ENCODE data around the gene ATP8B3.

Gene ATP8B3

DNA sequence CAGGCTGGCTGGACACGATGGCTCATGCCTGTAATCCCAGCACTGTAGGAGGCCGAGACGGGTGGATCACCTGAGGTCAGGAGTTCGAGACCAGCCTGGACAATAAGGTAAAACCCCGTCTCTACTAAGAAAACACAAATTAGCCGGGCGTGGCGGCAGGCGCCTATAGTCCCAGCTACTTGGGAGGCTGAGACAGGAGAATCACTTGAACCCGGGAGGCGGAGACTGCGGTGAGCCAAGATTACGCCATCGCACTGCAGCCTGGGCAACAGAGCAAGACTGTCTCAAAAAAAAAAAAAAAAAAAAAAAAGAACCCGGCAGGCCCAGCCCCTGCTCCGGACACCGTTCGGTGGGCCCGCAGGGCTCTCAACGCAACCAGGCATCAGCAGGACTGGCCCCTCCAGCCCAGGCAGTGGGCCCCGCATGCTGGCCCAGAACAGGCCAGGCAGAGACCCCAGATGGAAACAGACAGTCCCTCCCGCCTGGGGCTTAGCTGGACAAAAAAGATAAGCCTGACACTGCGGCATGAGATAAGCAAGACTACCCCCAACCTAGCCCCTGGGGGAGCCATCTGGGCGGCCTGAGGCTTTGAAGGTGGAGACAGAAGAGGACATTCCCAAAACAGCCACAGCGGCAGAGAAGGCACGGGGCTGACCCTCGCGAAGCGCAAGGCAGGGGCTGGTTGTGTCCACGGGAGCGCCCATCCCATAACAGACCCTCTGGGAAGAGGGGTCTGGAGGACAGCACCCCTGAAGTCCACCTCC lies 24.6 kb upstream of the ATP8B3 start:
- DNase-seq: no peak

- DNase-seq: no peak
These were observed 21.5 kb upstream of the ATP8B3 start for GRCh38 chr19:1833540-1833939.

GRCh38 chr19:1832046-1832663 lies 20.1 kb upstream of the ATP8B3 start:
- DNase-seq: no peak

DNA sequence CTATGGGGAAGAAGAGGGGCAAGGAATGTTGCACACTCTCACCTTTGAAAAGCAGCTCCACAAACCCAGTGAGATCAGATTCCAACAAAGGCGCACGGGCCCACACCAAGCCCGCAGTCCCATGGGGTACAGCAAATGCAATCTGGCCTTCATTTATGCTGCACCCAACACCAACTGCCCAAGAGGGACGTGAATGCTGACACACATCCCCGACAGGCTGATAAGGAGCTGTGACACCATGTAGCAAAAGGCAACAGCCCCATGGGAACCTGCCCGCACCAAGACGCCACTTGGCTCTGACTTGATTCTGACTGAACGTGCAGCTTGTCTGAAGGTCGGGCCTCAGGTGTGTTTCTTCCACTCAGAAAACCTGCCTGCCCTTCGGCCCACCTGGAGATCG lies 18.9 kb upstream of the ATP8B3 start:
- no peak for DNase-seq

DNA sequence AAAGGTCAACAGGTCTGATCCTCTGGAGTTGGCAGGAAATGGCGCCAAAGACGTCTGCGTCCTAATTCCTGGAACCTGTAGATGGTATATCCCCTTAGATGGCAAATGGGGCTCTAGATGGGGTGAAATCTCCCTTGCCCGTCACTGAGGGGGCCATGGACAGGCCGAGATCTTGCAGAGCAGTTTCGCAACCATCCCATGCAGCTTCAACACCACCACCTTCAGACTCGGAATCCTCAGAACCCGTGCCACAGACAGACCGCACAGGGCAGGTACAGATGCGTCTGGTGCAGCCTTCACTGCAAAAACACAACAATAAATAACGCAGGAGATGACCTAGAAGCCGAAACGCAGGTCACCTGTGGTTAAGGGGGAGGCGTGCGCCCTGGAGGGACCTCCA lies 18.5 kb upstream of the ATP8B3 start:
- no peak for DNase-seq

- no peak for DNase-seq
These were observed 17.9 kb upstream of the ATP8B3 start for GRCh38 chr19:1829958-1830357.

DNA sequence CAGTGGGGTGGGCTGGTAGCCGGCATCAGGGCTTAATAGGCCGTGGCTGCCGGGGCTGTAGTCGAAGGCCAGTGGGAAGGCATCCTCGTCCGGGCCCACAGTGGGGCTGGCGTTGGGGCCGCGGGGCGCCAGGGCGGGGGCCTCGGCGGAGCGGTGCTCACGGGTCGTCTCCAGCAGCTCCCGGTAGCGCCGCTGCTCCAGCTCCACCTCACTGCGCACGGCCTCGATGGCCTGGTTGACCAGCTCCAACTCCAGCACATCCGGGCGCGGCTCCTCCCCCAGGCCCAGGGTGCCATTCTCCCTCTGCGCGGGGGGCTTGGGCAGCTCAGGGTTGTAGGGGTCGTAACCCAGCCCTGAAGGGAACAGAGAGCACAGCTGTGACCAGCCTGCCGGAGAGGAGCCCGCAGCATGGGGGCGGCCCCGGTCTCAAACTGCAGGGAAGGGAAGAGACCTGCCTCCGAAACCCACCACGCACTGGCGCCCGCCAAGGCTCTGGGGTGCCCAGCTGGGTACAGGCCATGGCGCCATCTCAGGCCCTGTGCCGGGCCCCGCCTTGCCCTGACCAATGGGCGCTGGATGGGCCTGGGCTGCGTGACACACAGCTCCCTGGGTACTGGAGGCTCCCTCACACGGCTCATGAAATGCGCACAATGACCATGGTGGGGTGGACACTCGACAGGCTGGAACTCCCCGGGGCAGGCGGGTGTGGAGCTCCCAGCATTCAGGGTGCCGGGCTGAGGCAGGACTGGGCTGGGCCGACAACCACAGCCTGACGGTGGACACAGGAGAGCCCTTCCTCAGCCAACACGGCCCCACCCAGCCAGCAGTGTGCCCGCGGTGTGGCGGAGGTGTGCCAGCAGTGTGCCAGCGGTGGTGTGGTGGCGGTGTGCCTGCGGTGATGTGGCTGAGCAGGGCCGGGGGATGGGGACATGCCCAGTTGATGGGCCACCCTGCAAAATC lies 16.5 kb upstream of the ATP8B3 start:
- DNase-seq: no peak

DNA sequence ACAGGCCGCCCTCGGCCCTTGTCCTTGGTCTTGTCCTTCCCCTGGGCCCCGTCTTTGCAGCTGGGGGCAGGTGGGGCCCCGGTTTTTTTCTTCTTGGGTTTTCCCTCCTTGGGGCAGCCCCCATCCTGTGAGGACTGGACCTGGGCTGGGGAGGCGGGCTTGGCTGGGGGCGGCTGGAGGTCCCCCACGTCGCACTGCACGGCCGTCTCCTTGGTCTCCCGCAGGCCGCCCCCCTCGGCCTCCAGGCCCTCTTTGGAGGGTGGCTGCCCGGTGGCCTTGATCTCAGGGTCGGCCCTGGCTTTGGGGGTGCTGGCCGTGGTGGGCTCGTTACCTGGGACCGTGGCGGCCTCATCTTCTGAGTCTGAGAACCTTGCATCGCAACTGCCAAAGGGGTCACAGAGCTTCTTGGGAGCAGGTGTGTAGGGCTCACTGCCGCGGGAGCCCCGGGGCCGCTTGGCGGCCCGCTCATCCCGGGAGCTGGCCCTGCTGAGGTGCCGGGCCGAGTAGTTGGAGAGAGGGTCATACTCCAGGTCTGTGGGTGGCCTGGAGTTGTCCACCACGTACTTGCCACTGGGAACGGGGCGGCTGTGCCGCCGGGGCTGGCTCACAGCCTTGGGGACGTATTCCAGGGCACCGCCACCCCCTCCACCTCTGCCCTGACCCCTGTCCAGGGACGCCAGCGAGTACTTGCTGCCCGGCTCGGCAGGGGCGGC lies 15.6 kb upstream of the ATP8B3 start:
- no peak for DNase-seq

- DNase-seq: no peak
These were observed 14.8 kb upstream of the ATP8B3 start for GRCh38 chr19:1826557-1827521.

DNA sequence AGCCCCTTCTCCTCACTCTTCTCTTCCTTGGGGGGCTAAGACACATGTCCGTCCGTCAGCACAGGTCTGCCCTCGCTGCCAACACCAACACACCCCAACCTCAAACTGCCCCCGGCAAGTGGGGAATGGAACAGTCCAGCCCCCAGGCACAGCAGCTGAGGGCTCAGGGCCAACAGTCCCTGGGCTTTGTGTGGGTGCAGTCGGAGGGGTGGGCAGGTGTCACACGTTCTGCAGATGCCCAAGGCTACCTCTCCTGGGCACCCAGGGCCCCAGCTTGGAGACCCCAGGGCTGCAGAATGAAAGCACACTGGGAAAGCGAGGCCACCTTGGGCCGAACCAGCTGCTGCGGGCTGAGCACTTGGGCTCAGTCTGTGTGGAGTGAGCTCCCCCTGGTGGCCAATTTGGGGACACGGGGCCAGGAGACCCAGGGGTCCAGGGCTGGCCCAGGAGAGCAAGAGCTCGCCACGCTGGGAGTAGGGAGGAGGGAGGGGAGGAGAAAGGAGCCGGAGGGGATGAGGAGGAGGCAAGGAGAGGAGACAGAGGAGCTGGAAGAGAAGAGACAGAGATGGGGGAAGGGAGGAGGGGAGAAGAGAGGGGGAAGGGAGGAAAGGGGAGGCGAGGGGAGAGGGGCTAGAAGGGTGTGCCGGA lies 14.0 kb upstream of the ATP8B3 start:
- DNase-seq: peak; percentile 80

- no peak for DNase-seq
These were observed 12.2 kb upstream of the ATP8B3 start for GRCh38 chr19:1824252-1824622.

GRCh38 chr19:1823539-1824251 lies 11.6 kb upstream of the ATP8B3 start:
- no peak for DNase-seq

GRCh38 chr19:1823020-1823419 lies 10.9 kb upstream of the ATP8B3 start:
- DNase-seq: no peak

DNA sequence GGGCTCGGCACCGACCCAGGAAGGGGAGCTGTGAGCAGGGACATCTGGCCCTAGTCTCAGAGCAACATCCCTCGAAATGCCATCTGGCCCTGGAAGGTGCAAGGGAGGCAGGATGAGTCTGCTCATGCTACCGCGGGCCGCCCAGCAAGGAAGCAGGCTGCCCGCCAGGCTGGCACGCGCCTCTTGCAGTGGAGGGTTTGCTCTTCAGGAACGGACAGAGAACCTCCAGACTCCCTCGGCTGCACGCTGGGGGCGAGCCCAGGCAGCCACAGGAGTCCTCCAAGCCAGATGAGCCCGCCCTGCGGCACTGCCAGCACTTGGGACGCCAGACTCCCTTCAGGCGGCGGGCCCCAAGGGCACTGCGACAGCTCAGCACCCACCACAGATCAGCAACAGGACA lies 10.1 kb upstream of the ATP8B3 start:
- no peak for DNase-seq

- DNase-seq: no peak
These were observed 7.5 kb upstream of the ATP8B3 start for GRCh38 chr19:1819341-1820255.

DNA sequence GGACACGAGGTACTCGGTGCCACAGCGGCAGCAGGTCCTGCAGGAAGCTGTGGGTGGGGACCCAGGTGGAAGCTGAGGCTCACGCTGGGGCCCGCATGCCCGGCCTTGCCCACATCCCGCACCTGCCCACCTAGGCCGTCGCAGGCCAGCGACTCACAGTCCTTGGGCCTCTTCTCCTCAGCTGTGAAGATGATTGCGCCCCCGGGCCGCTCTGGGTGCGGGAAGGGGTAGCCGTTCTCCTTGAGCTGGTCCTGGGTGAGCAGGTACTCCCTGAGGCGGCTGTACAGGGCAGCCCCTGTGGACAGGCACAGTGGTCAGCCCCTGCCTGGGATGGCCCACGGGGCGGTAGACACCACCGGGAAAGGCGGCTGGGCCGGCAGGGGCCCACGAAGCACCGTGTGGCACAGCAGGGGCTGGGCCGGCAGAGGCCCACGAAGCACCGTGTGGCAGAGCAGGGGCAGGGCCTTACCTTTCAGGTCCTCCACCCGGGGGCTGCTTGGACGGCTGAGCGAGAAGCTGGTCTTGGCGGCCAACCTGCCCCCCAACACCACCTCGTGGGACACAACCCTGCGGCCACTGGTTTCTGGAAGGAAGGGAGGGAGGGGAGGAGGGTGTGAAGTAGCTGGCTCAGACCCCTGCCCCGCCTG lies 6.6 kb upstream of the ATP8B3 start:
- DNase-seq: no peak

DNA sequence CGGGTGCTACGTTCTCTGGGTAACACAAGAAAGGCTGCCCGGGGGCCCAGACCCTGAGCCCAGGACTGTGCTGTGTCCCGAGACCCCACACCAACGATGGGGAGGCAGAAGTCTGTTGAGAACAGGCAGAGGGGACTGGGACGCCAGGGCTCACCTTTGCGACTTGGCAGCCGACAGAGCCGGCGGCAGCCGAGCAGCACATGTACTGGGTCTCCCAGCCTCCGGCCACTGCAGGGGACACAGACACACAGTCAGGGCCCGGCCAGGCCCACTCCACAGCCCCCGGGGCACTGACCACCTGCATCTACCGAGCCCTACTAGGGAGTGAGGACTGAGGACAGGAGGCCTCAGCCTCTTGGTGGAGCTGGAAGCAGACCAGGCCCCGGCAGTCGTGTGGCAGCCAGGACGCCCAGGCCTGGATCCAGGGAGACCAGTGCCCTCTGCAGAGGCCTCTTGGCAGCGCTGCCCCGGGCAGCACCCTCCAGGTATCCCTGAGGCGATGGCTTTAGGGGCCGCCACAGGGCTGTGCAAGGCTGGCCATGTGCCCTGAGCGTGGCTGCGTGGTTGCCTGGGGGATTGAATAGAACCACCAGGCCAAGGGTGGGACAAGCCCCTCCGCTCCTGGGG lies 5.6 kb upstream of the ATP8B3 start:
- DNase-seq: no peak

- DNase-seq: no peak
These were observed 4.6 kb upstream of the ATP8B3 start for GRCh38 chr19:1816530-1817298.

Data from activated CD4-positive, CD25-positive, alpha-beta regulatory T cell treated with anti-CD3 and anti-CD28 coated beads, Interleukin-2, amount 50 U/mL, for 72 hours (primary cell).